Upper lobe of left lung (tissue), 6 donors: Measurements from ENCODE around the gene RSRC1. TPM values are rescaled to one million over a fixed set of nuclear protein-coding genes. Genes with fewer than 3 reads are reported as not detected.

Experiments
- ATAC-seq, 2 donors: fragments of 200-7000 bp; cut with Tn5 transposase; one replicate each; pipeline ENCODE4 v1.9.1; 2022; ENCODE audit warnings: mild to moderate bottlenecking in 2 of 2, moderate library complexity in 2 of 2; ENCODE audit not compliant: low FRiP score in 2 of 2
- DNase-seq, 2 donors: peaks; one replicate each; pipeline ENCODE4 v3.0.0-alpha.2; 2019 to 2020
- H3K27ac ChIP-seq, 4 donors: fragments of 200-600 bp; sonication (generic); one replicate each; pipeline ENCODE4 v1.5.1; 2016 to 2019
- H3K27me3 ChIP-seq, 4 donors: fragments of 200-600 bp; sonication (generic); one replicate each; pipeline ENCODE4 v1.5.1; 2017 to 2019
- H3K36me3 ChIP-seq, 4 donors: fragments of 200-600 bp; sonication (generic); one replicate each; pipeline ENCODE4 v1.5.1; 2016 to 2019
- H3K4me1 ChIP-seq, 4 donors: fragments of 200-600 bp; sonication (generic); one replicate each; pipeline ENCODE4 v1.5.1; 2018 to 2019
- H3K4me3 ChIP-seq, 4 donors: fragments of 200-600 bp; sonication (generic); one replicate each; pipeline ENCODE4 v1.5.1; 2017 to 2019; ENCODE audit warnings: mild to moderate bottlenecking in 2 of 4, moderate library complexity in 1 of 4
- H3K9me3 ChIP-seq, 4 donors: fragments of 200-600 bp; sonication (generic); one replicate each; pipeline ENCODE4 v1.5.1; 2018 to 2019
- CTCF ChIP-seq, 6 experiments: fragments of 450-650 bp in 4 of 6; fragments of 200-600 bp in 2 of 6; sonication (generic) in 2 of 6; IDR thresholded peaks; one replicate each; pipeline ENCODE4 v1.5.1; 2016 to 2019; ENCODE audit warnings: antibody characterized with exemption in 6 of 6
- EP300 ChIP-seq, 4 donors: sonication (generic); formaldehyde crosslinking; IDR thresholded peaks; one replicate each; pipeline ENCODE4 v1.5.1; 2017; ENCODE audit warnings: antibody characterized with exemption in 4 of 4, control low read depth in 2 of 4
- POLR2A ChIP-seq, 4 donors: fragments of 450-650 bp; IDR thresholded peaks; one replicate each; pipeline ENCODE4 v1.5.1; 2016 to 2017; ENCODE audit warnings: antibody characterized with exemption in 4 of 4, mild to moderate bottlenecking in 2 of 4
- POLR2AphosphoS5 ChIP-seq, 2 donors: sonication (generic); formaldehyde crosslinking; IDR thresholded peaks; one replicate each; pipeline ENCODE4 v1.5.1; 2017; ENCODE audit warnings: antibody characterized with exemption in 2 of 2
- WGBS, 2 donors: methylation state at CpG; one replicate each; pipeline ENCODE4 v1.1.5; 2017 to 2018; 5-methylcytosine and 5-hydroxymethylcytosine counted together
- total RNA-seq, 6 donors: library from RNA; depleted of rRNA in 4 of 6; stranded (reverse); fragments of >200 nt in 4 of 6; gene quantifications; one replicate each; pipeline versions ENCODE4 v1.1.0 to v1.2.1, GENCODE V29; 2016 to 2021
- donor health status: DM: no; HTN: no; CAD: no; lungs with moderate emphysema.
- donor health status: DM: no; HTN: yes; CAD: no; lungs with severe emphysema.

The RSRC1 gene
- total RNA-seq, 6 donors from 2014 or later, result 21.4 to 87.0 (median 24.5) TPM

- Histone ChIP-seq H3K4me1 (peaks cover 43 to 59% (median 53%) of the 10 kb centered on the region in 4 donors), H3K4me3 (peak overlapping the region in 1 of 4 donors; percentile 53), H3K9me3 (peaks cover 0 to 5% (median 0%) of the 10 kb centered on the region in 4 donors), H3K27ac (no peak overlapping the region), H3K27me3 (peaks cover 2 to 67% (median 41%) of the 10 kb centered on the region in 4 donors), H3K36me3 (no peaks in the 10 kb centered on the region)
- DNase-seq, result peak in 1 of 2 donors; percentile 39
- no peak for ATAC-seq
- no peak for TF ChIP-seq POLR2AphosphoS5 (IDR thresholded peaks at IDR 0.05)
- TF ChIP-seq POLR2A (IDR thresholded peaks at IDR 0.05), result no peak
- no peak for TF ChIP-seq CTCF (IDR thresholded peaks at IDR 0.05)
- no peak for TF ChIP-seq EP300 (IDR thresholded peaks at IDR 0.05)
- 4 to 7% methylated on average over 37 of the region's 37 CpGs for WGBS, 2 donors
These were observed 3.0 kb upstream of the RSRC1 start for GRCh38 chr3:158106766-158107471.

- DNase-seq (no peak), ATAC-seq (no peak)
- H3K27me3 ChIP-seq, result peaks cover 2 to 57% (median 37%) of the 10 kb centered on the region in 4 donors
- peaks cover 42 to 56% (median 53%) of the 10 kb centered on the region in 4 donors for H3K4me1 ChIP-seq
- H3K9me3 ChIP-seq, result peaks cover 0 to 5% (median 0%) of the 10 kb centered on the region in 4 donors
- no peaks in the 10 kb centered on the region for H3K36me3 ChIP-seq
- no peak overlapping the region for H3K4me3 ChIP-seq
- no peak overlapping the region for H3K27ac ChIP-seq
- TF ChIP-seq EP300 (IDR thresholded peaks at IDR 0.05) (no peak), CTCF (IDR thresholded peaks at IDR 0.05) (no peak), POLR2AphosphoS5 (IDR thresholded peaks at IDR 0.05) (no peak)
- WGBS, 2 donors, result 21 to 23% methylated on average over 15 of the region's 15 CpGs
These were observed 2.1 kb upstream of the RSRC1 start for GRCh38 chr3:158107605-158108444.

- WGBS, 2 donors, result 13 to 30% methylated on average over 2 of the region's 2 CpGs
- Histone ChIP-seq H3K9me3 (peaks cover 0 to 5% (median under 1%) of the 10 kb centered on the region in 4 donors), H3K27me3 (peaks cover 2 to 51% (median 32%) of the 10 kb centered on the region in 4 donors), H3K4me1 (peaks cover 36 to 50% (median 46%) of the 10 kb centered on the region in 4 donors), H3K4me3 (no peak overlapping the region), H3K27ac (no peak overlapping the region), H3K36me3 (no peaks in the 10 kb centered on the region)
- DNase-seq (no peak), ATAC-seq (no peak)
- TF ChIP-seq POLR2A (IDR thresholded peaks at IDR 0.05), result no peak
- TF ChIP-seq POLR2AphosphoS5 (IDR thresholded peaks at IDR 0.05), result no peak
- no peak for TF ChIP-seq CTCF (IDR thresholded peaks at IDR 0.05)
- no peak for TF ChIP-seq EP300 (IDR thresholded peaks at IDR 0.05)
These were observed 1.4 kb upstream of the RSRC1 start for GRCh38 chr3:158108445-158108985.

- no peak for DNase-seq
- Histone ChIP-seq H3K36me3 (no peaks in the 10 kb centered on the region), H3K4me3 (peak overlapping the region; percentile 69 to 97 (median 86)), H3K27me3 (peaks cover 0 to 42% (median 24%) of the 10 kb centered on the region in 4 donors), H3K4me1 (peaks cover 29 to 44% (median 39%) of the 10 kb centered on the region in 4 donors), H3K9me3 (peaks cover 0 to 2% (median under 1%) of the 10 kb centered on the region in 4 donors), H3K27ac (peak overlapping the region in 2 of 4 donors; percentile 82 to 84)
- no peak for ATAC-seq
- 9% methylated on average over 9 of the region's 9 CpGs for WGBS, 2 donors
- TF ChIP-seq EP300 (IDR thresholded peaks at IDR 0.05), result no peak
- no peak for TF ChIP-seq CTCF (IDR thresholded peaks at IDR 0.05)
- no peak for TF ChIP-seq POLR2A (IDR thresholded peaks at IDR 0.05)
- no peak for TF ChIP-seq POLR2AphosphoS5 (IDR thresholded peaks at IDR 0.05)
These were observed 540 bp upstream of the RSRC1 start for GRCh38 chr3:158109295-158109803.
